H9 (cell line): ENCODE measurements around the gene PLK2. TPM values are rescaled to one million over a fixed set of nuclear protein-coding genes. Genes with fewer than 3 reads are reported as not detected.

Experiments used
- DNase-seq: peaks from one replicate; pipeline ENCODE4 v3.0.0-alpha.2; 2017
- H2AFZ ChIP-seq: one replicate; pipeline ENCODE4 v1.6.1; 2013; ENCODE audit warnings: mild to moderate bottlenecking, low read length, control low read depth, moderate library complexity
- H2AK5ac ChIP-seq: 2 replicates; pipeline ENCODE4 v1.6.1; 2013; ENCODE audit warnings: low read length, control low read depth, mixed read lengths; ENCODE audit not compliant: insufficient read length
- H2BK120ac ChIP-seq: one replicate; pipeline ENCODE4 v1.6.1; 2013; ENCODE audit warnings: low read depth, mild to moderate bottlenecking, low read length, control low read depth, inconsistent platforms; ENCODE audit not compliant: poor library complexity, severe bottlenecking
- H2BK12ac ChIP-seq: 2 replicates; pipeline ENCODE4 v1.6.1; 2013; ENCODE audit warnings: low read length, control low read depth, mixed read lengths, low read depth; ENCODE audit not compliant: insufficient read length
- H2BK15ac ChIP-seq: 2 replicates; pipeline ENCODE4 v1.6.1; 2013; ENCODE audit warnings: low read depth, low read length, control low read depth
- H2BK20ac ChIP-seq: one replicate; pipeline ENCODE4 v1.6.1; 2013; ENCODE audit warnings: low read depth, mild to moderate bottlenecking, low read length, control low read depth, inconsistent platforms; ENCODE audit not compliant: poor library complexity, severe bottlenecking
- H2BK5ac ChIP-seq: 2 replicates; pipeline ENCODE4 v1.6.1; 2013; ENCODE audit warnings: low read length, control low read depth, mixed read lengths; ENCODE audit not compliant: insufficient read length
- H3K14ac ChIP-seq: 2 replicates; pipeline ENCODE4 v1.6.1; 2013; ENCODE audit warnings: low read length, control low read depth; ENCODE audit not compliant: insufficient read depth
- H3K18ac ChIP-seq: 2 replicates; pipeline ENCODE4 v1.6.1; 2013; ENCODE audit warnings: low read depth, mild to moderate bottlenecking, mixed read lengths, low read length, control low read depth; ENCODE audit not compliant: insufficient read length
- H3K23ac ChIP-seq: 2 replicates; pipeline ENCODE4 v1.6.1; 2013; ENCODE audit warnings: low read length, control low read depth, mixed read lengths, low read depth; ENCODE audit not compliant: insufficient read length
- H3K23me2 ChIP-seq: 2 replicates; pipeline ENCODE4 v1.6.1; 2013; ENCODE audit warnings: low read depth, mild to moderate bottlenecking, mixed read lengths, low read length, control low read depth; ENCODE audit not compliant: insufficient read length, poor library complexity, severe bottlenecking
- H3K27ac ChIP-seq: 2 replicates; pipeline ENCODE4 v1.5.1; 2013; ENCODE audit warnings: low read length, control low read depth, mixed read lengths, low read depth; ENCODE audit not compliant: insufficient read length
- H3K27me3 ChIP-seq: 2 replicates; pipeline ENCODE4 v1.6.1; 2013; ENCODE audit warnings: low read length, control low read depth, inconsistent platforms; ENCODE audit not compliant: insufficient read depth
- H3K4ac ChIP-seq: 2 replicates; pipeline ENCODE4 v1.6.1; 2013; ENCODE audit warnings: low read depth, mild to moderate bottlenecking, control low read depth, inconsistent platforms, low read length, moderate library complexity
- H3K4me1 ChIP-seq: 2 replicates; pipeline ENCODE4 v1.6.1; 2013; ENCODE audit warnings: low read length, control low read depth, inconsistent platforms; ENCODE audit not compliant: insufficient read depth
- H3K4me2 ChIP-seq: 2 replicates; pipeline ENCODE4 v1.6.1; 2013; ENCODE audit warnings: low read length, control low read depth, mixed read lengths; ENCODE audit not compliant: insufficient read length, insufficient read depth
- H3K56ac ChIP-seq: 2 replicates; pipeline ENCODE4 v1.6.1; 2013; ENCODE audit warnings: low read depth, mild to moderate bottlenecking, mixed read lengths, low read length, control low read depth; ENCODE audit not compliant: insufficient read length
- H3K79me1 ChIP-seq: 2 replicates; pipeline ENCODE4 v1.6.1; 2013; ENCODE audit warnings: low read depth, mild to moderate bottlenecking, moderate library complexity, low read length, control low read depth, inconsistent platforms; ENCODE audit not compliant: insufficient read depth, poor library complexity, severe bottlenecking
- H3K79me2 ChIP-seq: 2 replicates; pipeline ENCODE4 v1.6.1; 2013; ENCODE audit warnings: low read length, control low read depth, inconsistent platforms; ENCODE audit not compliant: insufficient read depth
- H3K9ac ChIP-seq: 2 replicates; pipeline ENCODE4 v1.6.1; 2013; ENCODE audit warnings: low read length, control low read depth, mixed read lengths; ENCODE audit not compliant: insufficient read length; ENCODE audit errors: extremely low read depth
- H3K9me3 ChIP-seq: one replicate; pipeline ENCODE4 v1.6.1; 2013; ENCODE audit warnings: low read depth, low read length, inconsistent platforms; ENCODE audit not compliant: control insufficient read depth
- H3T11ph ChIP-seq: one replicate; pipeline ENCODE4 v1.6.1; 2013; ENCODE audit warnings: mild to moderate bottlenecking, low read length, control low read depth, inconsistent platforms
- H4K20me1 ChIP-seq: one replicate; pipeline ENCODE4 v1.6.1; 2013; ENCODE audit not compliant: control insufficient read depth, insufficient read length, insufficient read depth
- H4K5ac ChIP-seq: 2 replicates; pipeline ENCODE4 v1.6.1; 2013; ENCODE audit warnings: low read depth, mild to moderate bottlenecking, mixed read lengths, low read length, control low read depth; ENCODE audit not compliant: insufficient read length
- H4K8ac ChIP-seq: replicated peaks from 2 replicates; pipeline ENCODE4 v1.6.1; 2013; ENCODE audit warnings: low read length, control low read depth, mixed read lengths, low read depth; ENCODE audit not compliant: insufficient read length
- H4K91ac ChIP-seq: 2 replicates; pipeline ENCODE4 v1.6.1; 2013; ENCODE audit warnings: low read depth, mild to moderate bottlenecking, moderate library complexity, mixed read lengths, low read length, control low read depth; ENCODE audit not compliant: insufficient read length
- H3K27ac Mint-ChIP-seq, 3 experiments: 2 replicates in 2 of 3; 3 replicates in 1 of 3; pipeline ENCODE4 v1.8.0; 2020 to 2021; ENCODE audit warnings: mixed read lengths in 3 of 3, mild to moderate bottlenecking in 1 of 3, moderate library complexity in 1 of 3
- H3K27me3 Mint-ChIP-seq: 2 replicates; pipeline ENCODE4 v1.8.0; 2021; ENCODE audit warnings: low read depth, mild to moderate bottlenecking, moderate library complexity, mixed read lengths
- H3K36me3 Mint-ChIP-seq, 3 experiments: 2 replicates in 2 of 3; 3 replicates in 1 of 3; pipeline ENCODE4 v1.8.0; 2020 to 2021; ENCODE audit warnings: low read depth in 3 of 3, mixed read lengths in 3 of 3; ENCODE audit not compliant: insufficient read depth in 1 of 3
- H3K4me1 Mint-ChIP-seq, 2 experiments: 2 replicates each; pipeline ENCODE4 v1.8.0; 2020; ENCODE audit warnings: mixed read lengths in 2 of 2
- H3K4me3 Mint-ChIP-seq, 2 experiments: 2 replicates in 1 of 2; 3 replicates in 1 of 2; pipeline ENCODE4 v1.8.0; 2020 to 2021; ENCODE audit warnings: mild to moderate bottlenecking in 2 of 2, mixed read lengths in 2 of 2, moderate library complexity in 1 of 2
- H3K9me3 Mint-ChIP-seq, 2 experiments: 2 replicates in 1 of 2; 3 replicates in 1 of 2; pipeline ENCODE4 v1.8.0; 2020; ENCODE audit warnings: mild to moderate bottlenecking in 2 of 2, mixed read lengths in 2 of 2, moderate library complexity in 1 of 2
- CTCF ChIP-seq: fragments of 200-600 bp; sonication (generic); conservative IDR thresholded peaks from 3 replicates; pipeline ENCODE4 v1.8.0; 2021; ENCODE audit warnings: antibody characterized with exemption, mild to moderate bottlenecking
- WGBS: extraction: QIAGEN DNeasy Blood & Tissue Kit; methylation state at CpG from one replicate; pipeline ENCODE4 v1.1.7; 2013; ENCODE audit warnings: missing lambda C conversion rate, low lambda C conversion rate, mixed read lengths; ENCODE audit not compliant: insufficient read length; ENCODE audit errors: extremely low coverage; 5-methylcytosine and 5-hydroxymethylcytosine counted together
- total RNA-seq: library from RNA; stranded (reverse); gene quantifications from 2 replicates; pipeline ENCODE4 v1.2.1, GENCODE V29; 2021

PLK2 gene
- total RNA-seq, 1 experiment from 2014 or later = 26.2 TPM

GRCh38 chr5:58505971-58506640 lies 46.2 kb upstream of the PLK2 start:
- no peak for DNase-seq
- no peak overlapping the region for H3K27ac Mint-ChIP-seq
- H3K4me3 Mint-ChIP-seq = no peak overlapping the region
- H3K36me3 Mint-ChIP-seq = no peaks in the 10 kb centered on the region
- H2BK12ac ChIP-seq = no peak overlapping the region
- WGBS = no CpG with 5 or more reads among the region's 2 CpGs
- no peak overlapping the region for H4K91ac ChIP-seq
- H3K27me3 ChIP-seq = no peaks in the 10 kb centered on the region
- no peaks in the 10 kb centered on the region for H3K23me2 ChIP-seq
- no peak overlapping the region for H4K8ac ChIP-seq
- H3K4ac ChIP-seq = no peak overlapping the region
- no peak overlapping the region for H2BK5ac ChIP-seq
- H3K4me2 ChIP-seq = no peak overlapping the region
- no peak overlapping the region for H3K56ac ChIP-seq
- no peaks in the 10 kb centered on the region for H3K27me3 Mint-ChIP-seq
- H3K14ac ChIP-seq = no peak overlapping the region
- no peak overlapping the region for H3T11ph ChIP-seq
- no peaks in the 10 kb centered on the region; the same call in 1 of the 2 replicates for H3K4me1 ChIP-seq
- no peak overlapping the region for H3K9ac ChIP-seq
- H3K27ac ChIP-seq = no peak overlapping the region
- no peaks in the 10 kb centered on the region for H3K9me3 Mint-ChIP-seq
- no peaks in the 10 kb centered on the region for H3K9me3 ChIP-seq
- H2AK5ac ChIP-seq = no peak overlapping the region
- H3K18ac ChIP-seq = no peak overlapping the region
- H2BK15ac ChIP-seq = no peak overlapping the region
- H3K79me1 ChIP-seq = no peaks in the 10 kb centered on the region
- no peak for TF ChIP-seq CTCF
- no peak overlapping the region for H4K5ac ChIP-seq
- H3K23ac ChIP-seq = no peak overlapping the region
- H2AFZ ChIP-seq = no peak overlapping the region
- no peak overlapping the region for H2BK120ac ChIP-seq
- peaks cover 16 to 24% of the 10 kb centered on the region in 2 experiments for H3K4me1 Mint-ChIP-seq
- no peaks in the 10 kb centered on the region for H4K20me1 ChIP-seq
- H3K79me2 ChIP-seq = no peaks in the 10 kb centered on the region
- no peak overlapping the region for H2BK20ac ChIP-seq
